HG03139 (cell line): ENCODE data around the gene ALG6.
"Not testable (repeated sequence)": the region's sequence is repeated elsewhere in the genome, so short reads cannot be mapped to it uniquely, and the experiment has no call there.

Experiments used
- ATAC-seq: cut with Tn5 transposase; IDR thresholded peaks from one replicate; pipeline ENCODE4 v1.9.1; 2021; ENCODE audit not compliant: unreplicated experiment

ALG6 gene

DNA sequence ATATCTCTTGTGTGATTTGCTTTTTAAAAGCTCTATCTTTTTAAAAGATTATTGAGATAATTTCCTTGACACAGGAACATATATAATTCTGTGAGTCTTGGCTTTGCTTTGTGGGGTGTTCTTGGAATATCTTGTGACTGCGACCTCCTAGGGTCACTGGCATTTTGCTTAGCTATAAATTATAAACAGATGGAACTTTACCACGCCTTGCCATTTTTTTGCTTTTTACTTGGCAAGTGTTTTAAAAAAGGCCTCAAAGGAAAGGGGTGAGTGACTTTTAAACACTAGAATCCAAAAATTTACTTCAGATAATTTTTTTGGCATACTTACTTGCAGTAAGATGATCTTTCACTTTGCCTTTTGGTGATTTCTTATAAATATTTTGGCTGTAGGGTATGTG is 43.6 kb downstream of the ALG6 start:
- no peak for ATAC-seq

DNA sequence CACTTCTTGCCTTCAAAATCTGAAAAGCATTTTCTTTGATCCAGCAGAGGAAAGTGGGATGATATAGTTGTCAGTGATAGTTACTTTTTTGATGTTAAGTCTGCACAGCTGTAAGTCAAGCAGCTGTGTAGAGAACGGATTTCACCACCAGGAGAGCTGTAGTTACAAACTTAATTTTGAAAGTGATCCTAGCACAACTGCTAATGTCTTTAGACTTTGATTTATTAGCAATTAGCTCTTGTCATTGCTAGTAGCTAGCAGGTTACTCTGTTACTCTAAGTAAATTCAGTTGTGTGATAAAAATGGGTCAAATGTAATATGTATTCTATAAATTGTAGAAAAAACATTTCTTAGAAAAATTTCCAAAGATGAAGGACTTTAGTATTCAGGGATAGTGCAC is 46.0 kb downstream of the ALG6 start:
- ATAC-seq: no peak

DNA sequence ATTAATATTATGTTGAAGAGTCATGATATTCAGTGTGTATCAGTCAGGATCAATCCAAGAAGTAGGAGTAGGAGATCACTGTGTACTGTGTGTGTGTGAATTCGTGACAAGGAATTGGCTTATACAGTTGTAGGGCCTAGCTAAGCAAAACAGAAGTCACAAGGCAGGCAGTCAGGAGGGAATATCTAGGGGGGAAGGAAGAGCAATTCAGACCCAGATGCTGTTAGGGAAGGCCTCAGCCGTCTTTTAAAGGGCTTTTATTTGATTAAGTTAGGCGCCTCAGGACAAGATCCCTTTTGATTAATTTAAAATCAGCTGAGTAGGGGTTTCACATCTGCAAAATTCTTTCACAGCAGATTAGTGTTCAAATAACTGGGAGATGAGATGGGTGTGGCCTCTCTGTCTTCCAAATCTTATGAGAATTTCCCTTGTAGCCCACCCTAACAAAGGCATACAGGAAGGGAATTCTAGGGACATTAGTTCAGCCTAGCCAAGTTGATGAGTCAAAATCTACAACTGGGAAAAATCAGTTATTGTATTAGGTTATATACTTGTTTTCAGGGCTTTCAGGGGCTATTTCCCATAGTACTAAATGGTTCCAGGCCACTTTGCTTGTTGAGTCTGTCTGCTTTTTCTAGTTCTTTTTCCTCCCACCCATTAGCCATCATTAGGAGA is 47.4 kb downstream of the ALG6 start:
- ATAC-seq: no peak

DNA sequence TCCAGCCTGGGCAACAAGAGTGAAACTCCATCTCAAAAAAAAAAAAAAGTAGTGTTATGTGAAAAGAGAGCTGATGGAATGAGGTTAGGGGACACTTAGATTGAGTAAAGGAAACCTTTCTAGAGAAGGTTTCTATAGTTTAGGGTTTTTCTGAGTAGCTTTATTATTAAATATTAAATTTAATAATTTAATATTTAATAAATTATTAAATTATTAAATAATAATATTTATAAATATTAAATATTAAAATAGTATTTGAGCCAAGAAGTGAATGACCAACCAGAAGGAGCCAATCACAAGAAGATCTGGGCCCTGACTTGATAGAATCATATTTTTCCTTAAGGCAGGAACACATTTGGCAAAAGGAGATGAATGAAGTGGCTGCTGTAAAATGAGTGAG is 50.7 kb downstream of the ALG6 start:
- ATAC-seq: no peak

DNA sequence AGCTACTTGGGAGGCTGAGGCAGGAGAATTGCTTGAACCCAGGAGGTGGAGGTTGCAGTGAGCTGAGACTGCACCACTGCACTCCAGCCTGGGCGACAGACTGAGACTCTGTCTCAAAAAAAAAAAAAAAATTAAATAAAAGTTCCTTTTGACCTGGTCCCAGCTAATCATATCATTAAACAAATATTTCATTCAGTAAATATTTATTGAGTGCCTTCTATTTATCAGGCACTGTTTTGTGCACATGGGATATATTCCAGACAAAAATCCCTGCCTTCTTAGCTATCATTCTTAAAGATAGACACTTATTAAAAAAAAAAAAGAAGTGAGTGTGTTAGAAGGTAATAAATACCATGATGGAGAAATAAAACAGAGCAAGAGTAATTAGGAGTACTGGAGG is 53.3 kb downstream of the ALG6 start:
- not testable (repeated sequence) for ATAC-seq

DNA sequence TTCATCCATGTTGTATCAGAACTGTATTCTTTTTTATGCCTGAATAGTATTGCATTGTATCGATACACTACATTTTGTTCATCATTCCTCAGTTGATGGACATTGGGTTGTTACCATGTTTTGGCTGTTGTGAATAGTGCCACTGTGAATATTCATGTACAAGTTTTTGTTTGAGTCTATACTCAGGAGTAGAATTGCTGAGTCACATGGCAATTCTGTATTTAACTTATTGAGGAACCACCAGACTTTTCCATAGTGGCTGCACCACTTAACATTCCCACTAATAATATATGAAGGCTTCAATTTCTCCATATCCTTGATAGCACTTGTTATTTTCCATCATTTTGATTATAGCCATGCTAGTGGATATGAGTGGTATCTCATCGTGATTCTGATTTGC is 56.2 kb downstream of the ALG6 start:
- no peak for ATAC-seq

DNA sequence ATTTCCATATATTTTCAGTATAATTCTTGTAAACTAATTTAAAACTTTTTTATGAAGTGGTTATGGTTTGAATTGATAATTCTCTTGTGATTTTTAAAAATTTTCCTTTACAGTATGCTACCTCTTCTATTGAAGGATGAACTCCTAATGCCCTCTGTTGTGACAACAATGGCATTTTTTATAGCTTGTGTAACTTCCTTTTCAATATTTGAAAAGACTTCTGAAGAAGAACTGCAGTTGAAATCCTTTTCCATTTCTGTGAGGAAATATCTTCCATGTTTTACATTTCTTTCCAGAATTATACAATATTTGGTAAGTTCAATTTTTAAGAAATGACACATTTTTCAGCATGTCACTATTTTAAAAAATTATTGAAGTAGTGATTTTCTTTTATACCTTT is 61.4 kb downstream of the ALG6 start:
- no peak for ATAC-seq

DNA sequence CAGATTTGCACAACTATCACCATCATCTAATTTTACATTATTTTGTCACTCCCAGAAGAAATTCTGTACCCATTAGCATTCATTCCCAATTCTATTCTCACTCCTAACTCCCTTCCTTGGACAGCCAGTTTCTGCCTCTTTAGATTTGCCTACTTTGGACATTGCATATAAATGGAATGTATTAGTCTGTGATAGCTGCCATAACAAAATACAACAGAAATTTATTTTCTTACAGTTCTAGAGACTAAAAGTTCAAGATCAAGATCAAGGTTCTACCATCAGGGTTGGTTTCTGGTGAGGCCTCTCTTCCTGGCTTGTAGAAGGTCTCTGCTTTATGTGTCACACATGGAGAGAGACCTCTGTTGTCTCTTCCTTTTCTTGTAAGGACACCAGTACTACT is 61.9 kb downstream of the ALG6 start:
- no peak for ATAC-seq

DNA sequence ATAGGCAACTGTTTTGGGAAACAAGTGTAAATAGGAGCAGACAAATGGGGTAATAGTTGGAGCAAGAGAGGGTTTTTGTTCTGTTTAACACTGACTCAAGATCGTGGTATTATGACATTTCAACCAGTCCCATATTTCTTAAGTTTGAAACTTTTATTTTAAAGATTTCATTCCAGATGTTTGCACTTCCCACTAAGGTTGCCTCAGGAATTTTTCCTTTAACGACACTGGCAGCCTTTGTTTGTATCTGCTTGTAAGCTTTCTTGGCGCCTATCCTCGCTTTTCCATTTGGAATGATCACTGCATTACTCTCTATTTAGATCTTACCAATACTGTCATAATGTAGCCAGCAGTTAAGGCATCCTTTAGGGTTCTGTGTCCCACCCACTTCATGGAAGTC is 67.7 kb downstream of the ALG6 start:
- no peak for ATAC-seq

DNA sequence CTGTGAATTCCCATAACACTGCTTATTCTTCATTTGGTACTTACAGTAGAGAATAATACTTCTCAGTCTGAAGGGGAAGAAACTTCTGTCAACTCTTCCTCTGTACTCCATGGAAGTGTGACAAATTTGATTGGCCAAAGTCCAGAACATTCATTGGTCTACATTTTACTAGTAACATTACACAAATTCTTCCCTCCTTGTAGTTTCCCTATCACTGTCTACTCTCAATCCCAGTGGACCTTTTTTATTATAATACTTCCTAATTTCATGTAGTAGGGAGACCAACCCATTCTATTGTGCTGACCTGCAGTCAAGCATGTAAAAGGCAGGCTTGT is 74.7 kb downstream of the ALG6 start:
- ATAC-seq: no peak

DNA sequence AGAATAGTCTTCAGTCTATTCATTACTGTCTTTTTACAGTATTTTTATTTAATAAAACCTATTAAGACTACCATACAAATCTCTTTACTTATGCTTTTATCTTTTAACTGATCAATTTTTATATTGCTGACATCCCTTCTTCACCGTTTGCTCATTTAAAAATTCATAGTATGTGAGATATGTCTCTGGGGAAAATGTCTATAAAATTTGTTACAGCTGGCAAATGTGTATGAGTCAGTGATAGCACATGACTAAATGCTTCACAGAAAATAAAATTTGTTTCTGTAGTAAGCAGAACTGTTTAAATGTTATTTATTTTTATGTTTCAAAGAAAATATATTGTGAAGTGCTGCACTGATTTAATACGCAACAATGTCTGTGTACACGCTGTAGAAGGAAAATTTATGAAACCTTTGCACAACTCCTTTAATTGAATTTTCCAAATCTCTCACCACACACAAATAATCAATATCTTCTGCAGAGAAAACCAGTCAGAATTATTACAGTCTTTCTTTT is 81.4 kb downstream of the ALG6 start:
- no peak for ATAC-seq

DNA sequence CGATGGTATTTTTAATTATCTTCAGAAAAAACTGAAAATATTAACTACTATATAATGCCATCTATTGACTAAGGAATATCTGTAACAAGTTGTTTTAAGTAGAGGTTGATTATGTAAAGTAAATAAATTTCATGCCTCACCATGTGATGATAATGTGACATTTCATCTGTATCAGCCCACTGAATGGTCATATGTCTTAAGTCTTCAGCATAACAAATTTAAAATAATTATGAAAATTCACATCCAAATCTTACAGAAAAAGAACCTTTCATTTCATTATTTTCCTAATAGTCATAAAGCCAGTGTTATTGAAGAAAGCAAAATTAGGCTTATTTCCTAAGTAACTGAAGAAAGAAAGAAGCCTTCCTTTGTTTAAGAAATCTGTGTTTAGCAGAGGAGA is 83.0 kb downstream of the ALG6 start:
- no peak for ATAC-seq

DNA sequence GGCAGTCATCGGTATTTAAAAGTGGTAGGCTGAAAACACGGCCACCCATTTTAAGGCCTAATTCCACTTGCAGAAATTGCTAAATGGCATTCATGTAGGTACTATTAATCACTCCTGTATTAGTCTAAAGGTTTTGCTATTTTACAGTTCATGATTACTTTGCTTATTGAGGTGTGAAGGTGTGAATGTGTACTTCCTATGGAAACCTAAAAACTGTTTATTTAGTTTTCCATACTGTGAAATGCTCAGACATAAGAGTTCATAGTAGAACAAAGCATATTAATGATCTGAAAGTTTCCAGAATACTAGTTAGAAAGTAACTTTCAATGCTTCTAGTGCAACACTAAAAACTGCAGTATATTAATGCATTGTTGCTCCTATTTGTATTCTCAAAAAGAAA is 85.8 kb downstream of the ALG6 start:
- ATAC-seq: no peak

DNA sequence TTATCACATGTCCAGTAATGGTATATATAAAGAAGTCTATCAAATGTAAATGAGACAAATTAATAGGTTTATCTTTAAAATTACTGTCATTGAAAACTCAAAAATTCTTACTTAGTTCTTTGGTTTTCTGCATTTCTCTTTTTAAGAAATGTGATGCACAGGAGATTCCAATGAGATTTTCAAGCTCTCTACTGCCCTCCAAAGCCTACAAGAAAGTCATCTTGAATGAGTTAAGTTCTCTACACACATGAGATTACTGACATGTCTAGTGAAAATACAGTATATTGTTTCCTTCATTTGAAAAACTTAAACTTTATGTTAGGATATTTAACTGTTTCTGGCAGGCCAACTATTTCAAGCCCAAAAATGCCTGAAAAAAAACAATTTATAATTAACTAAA is 86.8 kb downstream of the ALG6 start:
- ATAC-seq: no peak

DNA sequence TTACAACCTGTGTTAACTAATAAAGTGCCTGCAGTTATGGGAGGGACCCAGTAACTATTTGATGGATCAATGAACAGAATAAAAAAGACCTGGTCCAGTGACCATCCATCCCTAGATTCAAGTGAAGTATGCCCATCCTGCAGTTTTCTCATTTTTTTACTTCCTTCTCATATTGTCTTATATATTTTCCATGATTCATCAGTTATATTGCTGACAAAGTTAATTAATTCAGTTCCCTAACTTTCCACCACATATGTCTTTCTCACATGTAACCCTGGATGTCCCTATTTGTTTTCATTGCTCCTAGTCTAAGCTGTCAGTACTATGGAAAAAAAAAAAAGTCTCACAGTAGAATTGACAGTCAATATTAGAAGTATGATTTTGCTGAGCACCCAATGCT is 91.3 kb downstream of the ALG6 start:
- no peak for ATAC-seq

DNA sequence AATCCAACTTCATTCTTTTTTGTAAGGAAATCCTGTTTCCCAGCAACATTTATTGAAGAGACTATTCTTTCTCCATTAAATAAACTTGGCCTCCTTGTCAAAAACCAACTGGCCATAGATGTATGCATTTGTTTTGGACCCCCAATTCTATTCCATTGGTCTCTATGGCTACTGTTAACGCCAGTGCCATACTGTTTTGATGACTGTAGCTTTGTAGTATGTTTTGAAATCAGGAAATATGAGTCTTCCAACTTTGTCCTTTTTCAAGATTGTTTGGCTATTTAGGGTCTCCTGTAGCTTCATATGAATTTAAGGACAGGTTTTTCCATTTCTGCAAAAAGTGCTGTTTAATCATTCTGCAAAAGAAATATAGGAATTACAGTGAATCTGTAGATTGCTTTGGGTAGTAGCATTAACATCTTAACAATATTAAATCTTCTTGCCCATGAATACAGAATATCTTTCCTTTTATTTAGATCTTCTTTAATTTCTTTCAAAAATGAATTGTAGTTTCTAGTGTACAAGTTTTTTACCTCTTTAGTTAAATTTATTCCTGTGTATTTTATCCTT is 94.3 kb downstream of the ALG6 start:
- ATAC-seq: no peak

DNA sequence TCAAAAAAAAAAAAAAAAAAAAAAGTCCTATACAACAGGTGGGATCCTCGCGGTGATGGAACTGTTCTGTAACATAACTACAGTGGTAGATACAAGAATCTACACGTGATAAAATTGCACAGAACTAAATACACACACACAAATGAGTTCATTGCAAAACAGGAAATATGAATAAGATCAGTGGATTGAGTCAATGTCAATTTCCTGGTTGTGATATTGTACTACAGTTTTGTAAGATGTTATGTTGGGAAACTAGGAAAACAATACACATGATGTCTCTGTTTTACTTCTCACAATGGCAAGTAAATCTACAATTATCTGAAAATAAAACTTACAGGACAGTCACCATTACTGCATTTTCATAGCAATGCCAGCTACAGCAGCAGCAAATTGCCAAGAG is 95.8 kb downstream of the ALG6 start:
- no peak for ATAC-seq

DNA sequence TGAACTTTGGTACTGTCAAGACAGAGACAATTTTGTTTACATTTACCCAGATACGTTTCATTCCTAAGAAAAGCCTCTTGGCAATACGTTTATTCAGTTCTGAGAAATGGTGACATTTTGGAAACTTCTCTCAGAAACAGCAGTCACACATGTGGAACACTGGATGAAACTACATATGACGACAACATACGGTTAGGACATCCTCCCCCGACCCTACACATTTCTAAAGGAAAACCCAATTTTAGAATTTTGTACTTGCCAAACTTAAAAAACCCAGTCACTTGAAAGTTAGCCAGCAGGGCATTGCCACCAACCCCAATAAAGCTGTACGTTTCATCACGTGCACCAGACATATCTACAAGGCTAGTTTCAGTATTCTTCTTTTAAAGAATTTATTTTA is 98.8 kb downstream of the ALG6 start:
- no peak for ATAC-seq

DNA sequence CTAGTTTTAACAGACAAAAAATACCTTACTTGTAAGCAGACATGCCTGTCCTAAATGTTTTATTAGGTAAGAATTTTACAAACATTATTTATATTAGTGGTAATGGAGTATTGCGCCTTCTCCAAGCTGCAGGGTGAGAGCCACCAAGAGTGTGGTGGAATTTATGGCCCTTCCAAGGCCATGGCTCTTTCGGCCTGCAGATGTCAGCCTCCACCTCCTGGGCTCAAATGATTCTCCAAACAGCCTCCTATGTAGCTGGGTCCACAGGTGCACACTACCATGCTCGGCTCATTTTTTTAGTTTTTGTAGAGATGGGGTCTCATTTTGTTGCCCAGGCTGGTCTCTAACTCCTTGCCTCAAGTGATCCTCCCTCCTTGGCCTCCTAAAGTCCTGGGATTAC is 99.3 kb downstream of the ALG6 start:
- no peak for ATAC-seq

DNA sequence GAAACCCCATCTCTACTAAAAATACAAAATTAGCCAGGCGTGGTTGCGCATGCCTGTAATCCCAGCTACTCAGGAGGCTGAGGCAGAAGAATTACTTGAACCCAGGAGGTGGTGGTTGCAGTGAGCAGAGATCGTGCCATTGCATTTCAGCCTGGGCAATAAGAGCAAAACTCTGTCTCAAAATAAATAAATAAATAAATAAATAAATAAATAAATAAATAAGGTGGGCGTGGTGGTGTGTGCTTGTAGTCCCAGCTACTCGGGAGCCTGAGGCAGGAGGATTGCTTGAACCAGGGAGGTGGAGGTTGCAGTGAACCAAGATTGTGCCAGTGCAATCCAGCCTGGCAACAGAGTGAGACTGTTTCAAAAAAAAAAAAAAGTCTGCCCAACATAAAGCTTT is 101.3 kb downstream of the ALG6 start:
- ATAC-seq: not testable (repeated sequence)

DNA sequence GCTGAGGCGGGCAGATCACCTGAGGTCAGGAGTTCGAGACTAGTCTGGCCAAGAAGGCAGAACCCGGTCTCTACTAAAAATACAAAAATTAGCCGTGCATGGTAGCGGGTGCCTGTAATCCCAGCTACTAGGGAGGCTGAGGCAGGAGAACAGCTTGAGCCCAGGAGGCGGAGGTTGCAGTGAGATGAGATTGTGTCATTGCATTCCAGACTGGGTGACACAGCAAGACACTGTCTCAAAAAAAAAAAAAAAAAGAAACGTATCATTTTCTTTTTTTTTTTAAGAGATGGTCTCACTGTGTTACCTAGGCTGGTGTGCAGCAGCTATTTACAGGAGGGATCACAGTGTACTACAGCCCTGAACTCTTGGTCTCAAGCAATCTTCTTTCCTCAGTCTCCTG is 108.3 kb downstream of the ALG6 start:
- ATAC-seq: no peak

DNA sequence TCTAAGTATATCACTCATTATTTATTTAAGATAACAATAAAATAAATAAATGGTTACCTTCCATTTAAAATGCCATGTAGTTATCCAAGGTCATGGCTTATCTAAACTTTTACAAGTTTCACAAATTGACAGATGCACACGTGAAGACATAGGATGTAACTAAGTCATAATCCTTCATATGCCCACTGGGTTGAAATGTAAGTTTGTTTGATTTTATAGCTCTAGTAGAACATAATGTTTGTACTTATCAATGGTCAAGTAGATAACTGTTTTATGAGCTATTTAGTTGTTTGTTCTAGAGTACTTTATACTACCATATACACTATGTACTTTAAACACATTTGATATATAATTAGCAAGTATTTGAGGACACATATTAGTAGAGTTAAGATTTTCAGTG is 112.6 kb downstream of the ALG6 start:
- no peak for ATAC-seq

DNA sequence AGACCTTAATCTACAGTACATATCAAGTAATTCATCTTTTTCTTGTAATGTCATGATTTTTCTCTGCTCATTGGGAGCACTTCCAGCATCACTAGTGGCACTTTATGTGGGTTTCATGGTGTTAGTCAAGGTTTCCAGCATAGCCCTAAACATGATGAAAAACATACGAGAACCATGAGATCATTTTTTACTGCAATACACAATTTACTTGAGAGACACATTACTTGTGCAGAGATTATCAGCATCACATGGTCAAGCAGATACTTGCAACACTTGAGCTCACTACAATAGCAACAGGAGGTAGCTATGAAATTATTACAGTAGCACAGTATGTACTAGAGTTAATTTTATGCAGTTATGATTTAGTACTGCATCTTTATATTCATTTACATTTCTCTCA is 119.2 kb downstream of the ALG6 start:
- no peak for ATAC-seq
